Measurements from ENCODE around the gene EML6.

- TF ChIP-seq CTCF (IDR thresholded peaks at IDR 0.05): no peak
- no peak for TF ChIP-seq EZH2phosphoT487 (IDR thresholded peaks at IDR 0.05)
- TF ChIP-seq EZH2 (IDR thresholded peaks at IDR 0.05): no peak
Observed at GRCh38 chr2:54697934-54698333, 25.5 kb upstream of the EML6 start.
